ENCODE measurements around the gene NDST1.

NDST1 gene

GRCh38 chr5:150593996-150594395, 86.1 kb downstream of the NDST1 start:
- no peak overlapping the region for H3K27ac ChIP-seq
- TF ChIP-seq ZFX (IDR thresholded peaks at IDR 0.05) (no peak), CTCF (conservative IDR thresholded peaks at IDR 0.05) (no peak)

GRCh38 chr5:150595466-150596031, 87.6 kb downstream of the NDST1 start:
- H3K27ac ChIP-seq, result no peak overlapping the region
- TF ChIP-seq CTCF (conservative IDR thresholded peaks at IDR 0.05) (no peak), ZFX (IDR thresholded peaks at IDR 0.05) (no peak)

GRCh38 chr5:150596313-150596712, 88.4 kb downstream of the NDST1 start:
- no peak overlapping the region for H3K27ac ChIP-seq
- no peak for TF ChIP-seq ZFX (IDR thresholded peaks at IDR 0.05)
- no peak for TF ChIP-seq CTCF (conservative IDR thresholded peaks at IDR 0.05)

- TF ChIP-seq ZFX (IDR thresholded peaks at IDR 0.05) (no peak), CTCF (conservative IDR thresholded peaks at IDR 0.05) (no peak)
- no peak overlapping the region for H3K27ac ChIP-seq
Measured at GRCh38 chr5:150596826-150597225, 88.9 kb downstream of the NDST1 start.

- TF ChIP-seq CTCF (conservative IDR thresholded peaks at IDR 0.05) (no peak), ZFX (IDR thresholded peaks at IDR 0.05) (no peak)
- no peak overlapping the region for H3K27ac ChIP-seq
Measured at GRCh38 chr5:150598006-150598405, 90.1 kb downstream of the NDST1 start.

GRCh38 chr5:150598821-150599273, 90.9 kb downstream of the NDST1 start:
- no peak overlapping the region for H3K27ac ChIP-seq

GRCh38 chr5:150599281-150599680, 91.3 kb downstream of the NDST1 start:
- no peak overlapping the region for H3K27ac ChIP-seq
- TF ChIP-seq CTCF (conservative IDR thresholded peaks at IDR 0.05) (no peak), ZFX (IDR thresholded peaks at IDR 0.05) (no peak)

More at GRCh38 chr5:150598821-150599273, 90.9 kb downstream of the NDST1 start:
- TF ChIP-seq CTCF (conservative IDR thresholded peaks at IDR 0.05) (no peak), ZFX (IDR thresholded peaks at IDR 0.05) (no peak)
